HepG2 (cell line): Measurements from ENCODE around the gene DGKD. TPM values are rescaled to one million over a fixed set of nuclear protein-coding genes. Genes with fewer than 3 reads are reported as not detected.

ENCODE experiments used
- ATAC-seq: fragments of 200-7000 bp; cut with Tn5 transposase; 3 replicates; pipeline ENCODE4 v1.9.1; 2020; ENCODE audit warnings: mild to moderate bottlenecking, moderate library complexity
- BruUV-seq: library from RNA; stranded (reverse); fragments of 400-500 nt; replicated peaks from 2 replicates; lab custom pipeline; 2021; lab: Mats Ljungman, UMichigan
- CTCF ChIA-PET: fragments of 300-600 bp; formaldehyde crosslinking; extraction: SDS; loops from one replicate; lab custom pipeline; 2021; ENCODE audit warnings: low total read pairs, inconsistent platforms, low intra/inter-chr PET ratio; lab: Yijun Ruan, JAX
- POLR2A ChIA-PET: fragments of 350-600 bp; sonication (Branson Sonifier 250); formaldehyde crosslinking; loops from one replicate; lab custom pipeline; 2020; ENCODE audit warnings: antibody characterized with exemption, inconsistent platforms; lab: Yijun Ruan, JAX
- DNase-seq: peaks from one replicate; pipeline ENCODE4 v3.0.0-alpha.2; 2015; ENCODE audit warnings: low spot score
- FAIRE-seq: peaks from 3 replicates; lab custom pipeline; 2011; peaks lifted over from hg19 to GRCh38; lab: Jason Lieb, UNC
- H2AFZ ChIP-seq: one replicate; pipeline ENCODE4 v1.6.1; 2011; ENCODE audit warnings: low read length, inconsistent platforms
- H3K27ac ChIP-seq: fragments of 300-600 bp; 3 replicates; pipeline ENCODE4 v1.8.0; 2011; ENCODE audit warnings: mixed run types, mild to moderate bottlenecking, mixed read lengths, low read length, inconsistent platforms; ENCODE audit not compliant: insufficient read depth; ENCODE audit errors: extremely low read length
- H3K27me3 ChIP-seq, 2 experiments: fragments of 200-600 bp in 1 of 2; 2 replicates in 1 of 2; 3 replicates in 1 of 2; pipeline versions ENCODE4 v1.6.0 to v1.8.0; 2011; ENCODE audit warnings: low read length in 2 of 2, mild to moderate bottlenecking in 2 of 2, moderate library complexity in 2 of 2, inconsistent platforms in 1 of 2; ENCODE audit not compliant: insufficient read depth in 2 of 2, control insufficient read depth in 1 of 2
- H3K36me3 ChIP-seq, 2 experiments: fragments of 200-600 bp in 1 of 2; replicated peaks in 1 of 2; 2 replicates in 1 of 2; 3 replicates in 1 of 2; pipeline versions ENCODE4 v1.5.1 to v1.8.0; 2011; ENCODE audit warnings: low read length in 2 of 2, inconsistent platforms in 1 of 2; ENCODE audit not compliant: insufficient read depth in 2 of 2, control insufficient read depth in 1 of 2
- H3K4me1 ChIP-seq: 2 replicates; pipeline ENCODE4 v1.5.1; 2012; ENCODE audit warnings: low read length, inconsistent platforms; ENCODE audit not compliant: insufficient read depth
- H3K4me2 ChIP-seq: 2 replicates; pipeline ENCODE4 v1.6.0; 2011; ENCODE audit warnings: low read depth, low read length, inconsistent platforms
- H3K4me3 ChIP-seq, 3 experiments: fragments of 200-600 bp in 1 of 3; sonication (generic), shearing (Covaris generic) in 1 of 3; replicated peaks in 1 of 3; 2 replicates each; pipeline ENCODE4 v1.5.1; 2011 to 2016; ENCODE audit warnings: low read length in 3 of 3, inconsistent platforms in 2 of 3, low read depth in 2 of 3, mild to moderate bottlenecking in 2 of 3, control low read depth in 1 of 3, mixed read lengths in 1 of 3; ENCODE audit not compliant: insufficient read depth in 1 of 3
- H3K79me2 ChIP-seq: one replicate; pipeline ENCODE4 v1.6.1; 2011; ENCODE audit warnings: low read length, inconsistent platforms; ENCODE audit not compliant: insufficient read depth
- H3K9ac ChIP-seq: 2 replicates; pipeline ENCODE4 v1.6.0; 2011; ENCODE audit warnings: mild to moderate bottlenecking, low read depth, low read length, inconsistent platforms; ENCODE audit not compliant: insufficient read depth
- H3K9me3 ChIP-seq: 2 replicates; pipeline ENCODE4 v1.5.1; 2012; ENCODE audit warnings: mild to moderate bottlenecking, low read length
- H4K20me1 ChIP-seq: 2 replicates; pipeline ENCODE4 v1.6.0; 2011; ENCODE audit warnings: inconsistent platforms, mild to moderate bottlenecking, low read length, moderate library complexity; ENCODE audit not compliant: insufficient read depth
- ARHGAP35 ChIP-seq: sonication (generic); formaldehyde crosslinking; IDR thresholded peaks from 2 replicates; pipeline ENCODE4 v1.9.0; 2022; ENCODE audit warnings: mild to moderate bottlenecking, inconsistent platforms, moderate library complexity, missing genetic modification reagents, borderline replicate concordance
- HNRNPUL1 ChIP-seq: fragments of 200-400 bp; formaldehyde crosslinking; IDR thresholded peaks from 2 replicates; pipeline ENCODE4 v1.6.1; 2017; ENCODE audit warnings: low read depth, mild to moderate bottlenecking, low read length, moderate library complexity
- HOXD1 ChIP-seq: sonication (generic); formaldehyde crosslinking; IDR thresholded peaks from 2 replicates; pipeline ENCODE4 v1.5.0; 2020; ENCODE audit warnings: missing genetic modification reagents
- IKZF1 ChIP-seq: fragments of 450-650 bp; IDR thresholded peaks from 2 replicates; pipeline ENCODE4 v1.7.1; 2016
- KLF9 ChIP-seq: IDR thresholded peaks from 2 replicates; pipeline ENCODE4 v1.6.1; 2016; ENCODE audit warnings: low read depth
- NFE2L2 ChIP-seq: fragments of 150-350 bp; IDR thresholded peaks from 2 replicates; pipeline ENCODE4 v1.6.1; 2014; ENCODE audit warnings: low read length
- PAF1 ChIP-seq: IDR thresholded peaks from 2 replicates; pipeline ENCODE4 v1.6.1; 2016; ENCODE audit warnings: missing genetic modification reagents, missing compliant biosample characterization
- TFDP2 ChIP-seq: sonication (generic); formaldehyde crosslinking; IDR thresholded peaks from 2 replicates; pipeline ENCODE4 v1.4.0; 2020; ENCODE audit warnings: missing genetic modification reagents
- ZFP37 ChIP-seq: sonication (generic); formaldehyde crosslinking; IDR thresholded peaks from 2 replicates; pipeline ENCODE4 v1.4.0; 2020; ENCODE audit warnings: missing genetic modification reagents, borderline replicate concordance
- ZNF317 ChIP-seq: sonication (generic); formaldehyde crosslinking; IDR thresholded peaks from 2 replicates; pipeline ENCODE4 v1.5.0; 2020; ENCODE audit warnings: mild to moderate bottlenecking, missing genetic modification reagents
- ZNF543 ChIP-seq: sonication (generic); formaldehyde crosslinking; IDR thresholded peaks from 2 replicates; pipeline ENCODE4 v1.4.0; 2020; ENCODE audit warnings: mild to moderate bottlenecking, missing genetic modification reagents
- ZNF614 ChIP-seq: IDR thresholded peaks from 2 replicates; pipeline ENCODE4 v1.6.1; 2018; ENCODE audit warnings: missing biosample characterization, missing genetic modification reagents, inconsistent platforms, borderline replicate concordance
- ZNF678 ChIP-seq: sonication (generic); formaldehyde crosslinking; IDR thresholded peaks from 2 replicates; pipeline ENCODE4 v1.4.0; 2020; ENCODE audit warnings: mild to moderate bottlenecking, missing genetic modification reagents
- WGBS: methylation state at CpG from one replicate; pipeline ENCODE4 v1.1.6; 2017; ENCODE audit warnings: low lambda C conversion rate; 5-methylcytosine and 5-hydroxymethylcytosine counted together
- in situ Hi-C: cut with HindIII; loops from 2 replicates; pipeline ENCODE4 v1.10.0; 2017; ENCODE audit warnings: low pct_unique_long_range_greater_than_20kb; ENCODE audit not compliant: extremely low pct_ligation_motif_present
- intact Hi-C: fragments of 100-400 bp; cut with micrococcal nuclease; formaldehyde crosslinking; loops from one replicate; pipeline ENCODE4 v1.10.0; 2022; ENCODE audit not compliant: unreplicated experiment
- polyA plus RNA-seq, 8 experiments: library from polyadenylated mRNA; depleted of rRNA in 3 of 8; stranded (reverse) in 7 of 8; unstranded in 1 of 8; fragments of >200 nt; fragmentation: Illumina TruSeq in 4 of 8; extraction: Trizol in 4 of 8; gene quantifications; 2 replicates each; pipeline versions ENCODE4 v1.2.1 to v1.2.3, GENCODE V29; 2011 to 2016; ENCODE audit warnings: low read depth in 4 of 8, missing spikeins in 1 of 8, mixed read lengths in 1 of 8; ENCODE audit not compliant: insufficient read depth in 1 of 8
- total RNA-seq, 5 experiments: library from RNA; depleted of rRNA; stranded (reverse); fragments of >200 nt; fragmentation: Illumina TruSeq; extraction: Trizol; gene quantifications; 2 replicates each; pipeline ENCODE4 v1.2.3, GENCODE V29; 2016; ENCODE audit warnings: low read depth in 1 of 5
- TF ChIP-seq, protein P1 (sequence below): sonication (generic); formaldehyde crosslinking; IDR thresholded peaks from 2 replicates; pipeline ENCODE4 v1.4.0; 2020; ENCODE audit warnings: missing genetic modification reagents, mild to moderate bottlenecking, borderline replicate concordance

Gene DGKD
- total and polyA plus RNA-seq, 2 of the 13 experiments (the other 11 are each of a cell fraction or from before 2014, with no cell fraction given): 24.5 to 33.2 TPM

DNA sequence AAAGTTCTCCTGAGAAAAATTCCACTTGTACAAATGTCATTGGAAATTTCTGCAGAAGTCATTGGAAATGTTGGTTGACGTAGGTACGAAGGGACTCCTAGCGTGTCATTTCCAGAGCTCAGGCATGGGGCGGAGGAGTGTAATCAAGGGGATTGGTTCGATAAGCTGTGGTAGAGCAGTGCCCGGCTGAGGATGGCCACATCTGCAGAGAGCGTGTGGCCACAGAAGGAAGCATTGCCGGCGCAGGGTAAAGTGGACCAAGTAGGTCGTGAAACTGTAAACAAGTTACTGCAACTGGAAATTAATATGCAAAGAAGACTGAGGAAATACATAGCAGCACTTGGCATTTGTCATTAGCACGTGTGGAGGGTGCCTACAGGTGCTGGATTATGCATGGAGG is 101.8 kb downstream of the DGKD start:
- ChIA-PET POLR2A (no interaction called here), CTCF (no interaction called here)
- H3K4me2 ChIP-seq: no peak overlapping the region
- H3K4me1 ChIP-seq: peaks cover 16% of the 10 kb centered on the region
- intact Hi-C loops (no loop called here), in situ Hi-C loops (no loop called here)
- no peaks in the 10 kb centered on the region for H3K27me3 ChIP-seq
- H2AFZ ChIP-seq: no peak overlapping the region
- no peak for FAIRE-seq
- WGBS: 96% methylated on average over 11 of the region's 11 CpGs
- TF ChIP-seq ZNF678: no peak
- no peak for TF ChIP-seq ZFP37
- no peak for TF ChIP-seq TFDP2 (CRISPR knock-in tag)
- TF ChIP-seq ZNF614: no peak
- TF ChIP-seq IKZF1: no peak
- no peak for TF ChIP-seq ZNF317 (CRISPR knock-in tag)
- TF ChIP-seq NFE2L2: no peak
- TF ChIP-seq HNRNPUL1: no peak
- ATAC-seq: no peak
- H3K36me3 ChIP-seq: peaks cover 39 to 79% of the 10 kb centered on the region in 2 experiments
- BruUV-seq: no TSS peak
- no peaks in the 10 kb centered on the region for H4K20me1 ChIP-seq
- no peaks in the 10 kb centered on the region for H3K79me2 ChIP-seq
- no peak for DNase-seq
- no peak overlapping the region for H3K9ac ChIP-seq
- H3K4me3 ChIP-seq: no peak overlapping the region
- no peak overlapping the region for H3K27ac ChIP-seq
- no peaks in the 10 kb centered on the region for H3K9me3 ChIP-seq

DNA sequence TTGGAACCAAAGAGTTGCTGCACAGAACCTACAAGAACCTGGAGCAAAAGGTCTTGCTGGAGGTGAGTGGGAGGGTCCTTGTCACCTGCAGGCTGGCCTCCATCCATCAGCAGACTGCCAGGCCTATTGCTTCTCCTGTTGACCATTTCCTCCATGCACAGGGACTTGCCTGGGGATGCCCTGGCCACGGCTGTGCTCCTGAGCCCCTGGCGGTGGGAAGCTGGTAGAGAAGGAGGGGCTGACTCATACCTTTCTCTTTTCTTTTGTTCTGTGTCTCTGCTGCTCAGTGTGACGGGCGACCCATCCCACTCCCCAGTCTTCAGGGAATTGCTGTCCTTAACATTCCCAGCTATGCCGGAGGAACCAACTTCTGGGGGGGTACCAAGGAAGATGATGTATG is 102.6 kb downstream of the DGKD start:
- ChIA-PET POLR2A (no interaction called here), CTCF (no interaction called here)
- H3K36me3 ChIP-seq: peaks cover 38 to 75% of the 10 kb centered on the region in 2 experiments
- no peaks in the 10 kb centered on the region for H3K79me2 ChIP-seq
- no peak for ATAC-seq
- H3K4me2 ChIP-seq: no peak overlapping the region
- FAIRE-seq: no peak
- no peak for DNase-seq
- no peaks in the 10 kb centered on the region for H4K20me1 ChIP-seq
- TF ChIP-seq KLF9: no peak
- no peak for TF ChIP-seq PAF1 (CRISPR knock-in tag)
- TF ChIP-seq ZNF543 (CRISPR knock-in tag): no peak
- TF ChIP-seq ZNF678: no peak
- no peak for TF ChIP-seq ZNF614
- TF ChIP-seq HOXD1: no peak
- TF ChIP-seq ARHGAP35: no peak
- TF ChIP-seq, protein P1, sequence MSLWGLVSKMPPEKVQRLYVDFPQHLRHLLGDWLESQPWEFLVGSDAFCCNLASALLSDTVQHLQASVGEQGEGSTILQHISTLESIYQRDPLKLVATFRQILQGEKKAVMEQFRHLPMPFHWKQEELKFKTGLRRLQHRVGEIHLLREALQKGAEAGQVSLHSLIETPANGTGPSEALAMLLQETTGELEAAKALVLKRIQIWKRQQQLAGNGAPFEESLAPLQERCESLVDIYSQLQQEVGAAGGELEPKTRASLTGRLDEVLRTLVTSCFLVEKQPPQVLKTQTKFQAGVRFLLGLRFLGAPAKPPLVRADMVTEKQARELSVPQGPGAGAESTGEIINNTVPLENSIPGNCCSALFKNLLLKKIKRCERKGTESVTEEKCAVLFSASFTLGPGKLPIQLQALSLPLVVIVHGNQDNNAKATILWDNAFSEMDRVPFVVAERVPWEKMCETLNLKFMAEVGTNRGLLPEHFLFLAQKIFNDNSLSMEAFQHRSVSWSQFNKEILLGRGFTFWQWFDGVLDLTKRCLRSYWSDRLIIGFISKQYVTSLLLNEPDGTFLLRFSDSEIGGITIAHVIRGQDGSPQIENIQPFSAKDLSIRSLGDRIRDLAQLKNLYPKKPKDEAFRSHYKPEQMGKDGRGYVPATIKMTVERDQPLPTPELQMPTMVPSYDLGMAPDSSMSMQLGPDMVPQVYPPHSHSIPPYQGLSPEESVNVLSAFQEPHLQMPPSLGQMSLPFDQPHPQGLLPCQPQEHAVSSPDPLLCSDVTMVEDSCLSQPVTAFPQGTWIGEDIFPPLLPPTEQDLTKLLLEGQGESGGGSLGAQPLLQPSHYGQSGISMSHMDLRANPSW (CRISPR knock-in tag): no peak
- in situ Hi-C loops (no loop called here), intact Hi-C loops (no loop called here)
- H3K4me3 ChIP-seq: no peak overlapping the region
- no peaks in the 10 kb centered on the region for H3K9me3 ChIP-seq
- no peak overlapping the region for H2AFZ ChIP-seq
- H3K27ac ChIP-seq: no peak overlapping the region
- 97% methylated on average over 5 of the region's 5 CpGs for WGBS
- H3K9ac ChIP-seq: no peak overlapping the region
- H3K4me1 ChIP-seq: peaks cover 20% of the 10 kb centered on the region
- H3K27me3 ChIP-seq: no peaks in the 10 kb centered on the region
- BruUV-seq: no TSS peak
